Stimulated activated CD8-positive, alpha-beta memory T cell treated with anti-CD3 and anti-CD28 coated beads, Interleukin-4, amount 100 ng/mL, for 48 hours (primary cell): ENCODE measurements around the gene IRX2.

Experiments
- DNase-seq: peaks from one replicate; pipeline ENCODE4 v3.0.0-alpha.2; 2020

The IRX2 gene

GRCh38 chr5:2740051-2740875, 11.2 kb downstream of the IRX2 start:
- DNase-seq: no peak

- DNase-seq: no peak
These were observed 12.0 kb downstream of the IRX2 start for GRCh38 chr5:2739360-2740050.

GRCh38 chr5:2738700-2739359, 12.6 kb downstream of the IRX2 start:
- no peak for DNase-seq

GRCh38 chr5:2738156-2738699, 13.2 kb downstream of the IRX2 start:
- DNase-seq: no peak

GRCh38 chr5:2737273-2738155, 14.0 kb downstream of the IRX2 start:
- DNase-seq: no peak

GRCh38 chr5:2736872-2737271, 14.6 kb downstream of the IRX2 start:
- DNase-seq: no peak

- no peak for DNase-seq
These were observed 15.5 kb downstream of the IRX2 start for GRCh38 chr5:2735996-2736395.

GRCh38 chr5:2732850-2733249, 18.6 kb downstream of the IRX2 start:
- DNase-seq: no peak

GRCh38 chr5:2732004-2732403, 19.5 kb downstream of the IRX2 start:
- no peak for DNase-seq

- no peak for DNase-seq
These were observed 22.3 kb downstream of the IRX2 start for GRCh38 chr5:2729189-2729588.

GRCh38 chr5:2727550-2727949, 23.9 kb downstream of the IRX2 start:
- no peak for DNase-seq

GRCh38 chr5:2725980-2726765, 25.3 kb downstream of the IRX2 start:
- DNase-seq: no peak

- DNase-seq: no peak
These were observed 26.6 kb downstream of the IRX2 start for GRCh38 chr5:2724831-2725230.

GRCh38 chr5:2724031-2724581, 27.4 kb downstream of the IRX2 start:
- DNase-seq: no peak

- no peak for DNase-seq
These were observed 28.6 kb downstream of the IRX2 start for GRCh38 chr5:2722901-2723300.

GRCh38 chr5:2721385-2722138, 29.9 kb downstream of the IRX2 start:
- no peak for DNase-seq

GRCh38 chr5:2719332-2719731, 32.1 kb downstream of the IRX2 start:
- no peak for DNase-seq

- no peak for DNase-seq
These were observed 33.4 kb downstream of the IRX2 start for GRCh38 chr5:2718115-2718514.

- no peak for DNase-seq
These were observed 35.6 kb downstream of the IRX2 start for GRCh38 chr5:2715856-2716255.

GRCh38 chr5:2714805-2715204, 36.7 kb downstream of the IRX2 start:
- DNase-seq: no peak

- no peak for DNase-seq
These were observed 37.5 kb downstream of the IRX2 start for GRCh38 chr5:2714026-2714425.
